C4-2B (cell line): Measurements from ENCODE around the gene CFAP206.
"Not testable (repeated sequence)": the region's sequence is repeated elsewhere in the genome, so short reads cannot be mapped to it uniquely, and the experiment has no call there.

ENCODE experiments used
- ZFX ChIP-seq: fragments of 450-650 bp; IDR thresholded peaks from 2 replicates; pipeline ENCODE4 v1.6.1; 2017
- TF ChIP-seq, protein P1 (sequence below): fragments of 450-650 bp; conservative IDR thresholded peaks from 2 replicates; pipeline ENCODE4 v1.5.1; 2017; ENCODE audit warnings: mild to moderate bottlenecking

DNA sequence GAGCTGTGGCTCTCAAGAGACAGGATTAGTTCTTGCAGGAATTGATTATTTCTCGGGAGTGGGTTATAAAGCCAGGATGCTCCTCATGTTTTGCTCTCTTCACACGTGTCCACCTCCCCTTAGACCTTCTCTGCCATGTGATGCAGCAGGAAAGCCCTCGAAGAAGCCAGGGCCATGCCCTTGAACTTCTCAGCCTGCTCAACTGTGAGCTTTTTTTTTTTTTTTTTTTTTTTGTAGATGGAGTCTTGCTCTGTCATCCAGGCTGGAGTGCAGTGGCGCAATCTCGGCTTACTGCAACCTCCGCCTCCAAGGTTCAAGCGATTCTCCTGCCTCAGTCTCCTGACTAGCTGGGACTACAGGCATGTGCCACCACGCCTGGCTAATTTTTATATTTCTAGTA is 81.6 kb downstream of the CFAP206 start:
- TF ChIP-seq, protein P1, sequence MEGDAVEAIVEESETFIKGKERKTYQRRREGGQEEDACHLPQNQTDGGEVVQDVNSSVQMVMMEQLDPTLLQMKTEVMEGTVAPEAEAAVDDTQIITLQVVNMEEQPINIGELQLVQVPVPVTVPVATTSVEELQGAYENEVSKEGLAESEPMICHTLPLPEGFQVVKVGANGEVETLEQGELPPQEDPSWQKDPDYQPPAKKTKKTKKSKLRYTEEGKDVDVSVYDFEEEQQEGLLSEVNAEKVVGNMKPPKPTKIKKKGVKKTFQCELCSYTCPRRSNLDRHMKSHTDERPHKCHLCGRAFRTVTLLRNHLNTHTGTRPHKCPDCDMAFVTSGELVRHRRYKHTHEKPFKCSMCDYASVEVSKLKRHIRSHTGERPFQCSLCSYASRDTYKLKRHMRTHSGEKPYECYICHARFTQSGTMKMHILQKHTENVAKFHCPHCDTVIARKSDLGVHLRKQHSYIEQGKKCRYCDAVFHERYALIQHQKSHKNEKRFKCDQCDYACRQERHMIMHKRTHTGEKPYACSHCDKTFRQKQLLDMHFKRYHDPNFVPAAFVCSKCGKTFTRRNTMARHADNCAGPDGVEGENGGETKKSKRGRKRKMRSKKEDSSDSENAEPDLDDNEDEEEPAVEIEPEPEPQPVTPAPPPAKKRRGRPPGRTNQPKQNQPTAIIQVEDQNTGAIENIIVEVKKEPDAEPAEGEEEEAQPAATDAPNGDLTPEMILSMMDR = not testable (repeated sequence)
- not testable (repeated sequence) for TF ChIP-seq ZFX
